ENCODE measurements around the gene FARSB.

FARSB gene

DNA sequence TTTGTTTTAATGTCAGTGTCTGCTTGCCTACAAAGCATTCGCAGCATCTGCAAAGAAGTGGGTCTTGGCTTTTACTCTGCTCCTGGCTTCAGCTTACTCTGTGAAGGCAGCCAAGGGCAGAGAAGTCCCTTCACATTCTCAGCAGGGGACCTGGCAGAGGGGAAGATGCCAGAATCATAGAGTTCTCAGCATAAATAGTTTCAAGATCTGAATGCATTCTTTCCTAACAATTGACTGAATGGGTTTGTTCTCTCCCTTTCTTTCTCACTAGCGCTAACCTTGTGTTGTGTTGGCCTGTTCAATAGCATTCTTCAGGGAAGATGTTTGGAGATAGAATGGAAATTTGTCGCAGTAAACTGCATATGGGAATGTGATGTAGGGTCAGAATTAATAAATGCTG is 106.9 kb downstream of the FARSB start:
- DNase-seq (ENCODE audit: low spot score): no peak

- DNase-seq (ENCODE audit: low spot score): no peak
Observed at GRCh38 chr2:222547083-222547482, 108.8 kb downstream of the FARSB start.

- DNase-seq (ENCODE audit: low spot score): no peak
Observed at GRCh38 chr2:222545823-222546795, 109.8 kb downstream of the FARSB start.

DNA sequence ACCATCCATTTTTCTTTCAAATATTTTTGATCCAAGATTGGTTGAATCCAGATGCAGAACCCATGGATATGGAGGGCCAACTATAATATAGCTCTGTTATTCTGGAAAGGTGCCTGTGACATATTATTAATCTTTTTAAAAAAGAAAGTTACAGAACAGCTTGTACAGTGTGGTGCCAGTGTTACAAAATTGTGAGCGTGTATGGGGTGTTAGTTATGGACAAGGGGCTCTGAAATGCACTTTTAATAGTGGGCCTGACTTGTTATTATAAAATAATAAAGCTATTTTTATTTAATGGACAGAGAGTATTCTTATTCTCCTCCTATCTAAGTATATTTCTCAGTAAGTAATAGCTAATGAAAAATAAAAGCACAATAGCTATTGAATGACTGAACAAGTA is 111.2 kb downstream of the FARSB start:
- no peak for DNase-seq (ENCODE audit: low spot score)

- no peak for DNase-seq (ENCODE audit: low spot score)
Observed at GRCh38 chr2:222538535-222538934, 117.4 kb downstream of the FARSB start.

GRCh38 chr2:222535477-222535876 is 120.4 kb downstream of the FARSB start:
- no peak for DNase-seq (ENCODE audit: low spot score)

DNA sequence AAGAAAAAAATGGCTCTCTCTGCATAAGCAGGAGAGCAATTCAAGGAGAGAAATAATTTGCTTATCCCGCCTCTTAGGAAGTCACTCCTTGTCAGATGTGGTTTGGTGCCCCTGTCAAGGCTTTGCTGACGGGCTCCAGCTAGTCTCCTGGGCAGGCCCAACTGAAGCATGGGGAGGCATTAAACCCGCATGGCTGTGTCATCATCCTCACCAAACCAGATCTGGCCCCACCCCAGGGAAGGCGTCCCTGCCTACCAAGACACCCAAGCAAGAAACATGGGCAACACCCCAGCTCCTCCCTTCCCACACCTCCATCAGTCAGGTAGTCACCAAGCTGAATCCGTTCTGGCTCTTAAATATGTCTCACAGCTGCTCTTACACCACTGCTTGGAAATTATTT is 123.6 kb downstream of the FARSB start:
- DNase-seq (ENCODE audit: low spot score): no peak

GRCh38 chr2:222526480-222527277 is 129.2 kb downstream of the FARSB start:
- DNase-seq (ENCODE audit: low spot score): no peak

DNA sequence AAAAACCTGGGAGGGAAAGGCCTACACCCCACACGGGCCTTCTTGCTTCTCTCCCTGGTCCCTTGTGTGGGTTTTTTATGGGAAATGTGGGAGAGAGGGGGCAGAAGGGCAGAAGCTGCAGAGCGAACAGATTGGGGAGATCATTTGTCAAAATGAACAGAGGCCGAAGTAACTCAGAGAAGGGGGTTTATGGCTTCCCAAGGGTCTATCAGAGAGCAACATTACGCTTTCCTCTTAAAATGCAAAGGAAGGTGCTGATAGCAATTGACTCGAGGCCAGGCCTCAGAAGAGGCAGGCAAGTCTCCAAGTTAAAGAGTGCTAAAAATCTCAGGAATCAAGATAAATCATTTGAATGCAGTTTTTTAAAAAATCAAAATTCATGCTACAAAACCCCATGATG is 130.1 kb downstream of the FARSB start:
- no peak for DNase-seq (ENCODE audit: low spot score)

DNA sequence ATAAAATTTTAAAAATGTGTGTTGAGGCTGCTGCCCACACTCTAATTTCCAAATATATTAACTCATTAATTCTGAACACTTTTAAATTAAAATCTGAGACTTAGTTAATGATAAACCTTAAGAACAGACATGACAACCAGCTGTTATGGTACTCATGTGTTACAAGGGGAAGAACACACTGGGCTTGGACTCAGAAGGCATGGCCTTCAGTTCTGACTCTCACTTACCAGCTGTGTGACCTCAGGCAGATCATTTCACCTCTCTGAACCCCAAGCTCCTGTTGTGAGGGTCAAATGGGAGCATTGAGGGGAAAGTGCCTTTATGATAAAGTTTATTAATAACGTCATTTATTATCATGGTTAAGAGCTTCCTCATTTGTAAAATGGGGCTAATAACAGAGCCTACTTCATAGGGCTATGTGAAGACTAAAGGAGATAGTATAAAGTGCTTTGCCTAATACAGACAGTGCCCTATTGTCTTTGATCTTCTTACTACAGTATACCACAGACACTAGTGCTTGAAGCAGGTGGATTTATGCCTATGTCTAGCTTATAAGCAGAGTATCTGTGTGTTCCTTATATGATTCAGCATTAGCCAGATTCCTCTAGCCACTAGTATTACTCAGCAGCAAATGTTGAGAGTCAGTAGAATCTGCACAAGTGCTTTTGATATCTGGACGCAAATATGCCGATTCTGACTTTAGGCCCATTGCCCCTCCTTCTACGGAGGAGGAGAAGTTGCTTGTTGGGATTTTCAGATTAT is 131.9 kb downstream of the FARSB start:
- peak; percentile 34 for DNase-seq (ENCODE audit: low spot score)

- peak; percentile 13 for DNase-seq (ENCODE audit: low spot score)
Observed at GRCh38 chr2:222522082-222522481, 133.8 kb downstream of the FARSB start.

- no peak for DNase-seq (ENCODE audit: low spot score)
Observed at GRCh38 chr2:222521099-222521498, 134.8 kb downstream of the FARSB start.

All from kidney tubule cell (primary cell).